Common myeloid progenitor, CD34-positive (primary cell): ENCODE results near the gene MPDZ. TPM values are rescaled to one million over a fixed set of nuclear protein-coding genes. Genes with fewer than 3 reads are reported as not detected.

ENCODE experiments used
- CTCF ChIA-PET: fragments of 350-600 bp; sonication (Branson Sonifier 250); formaldehyde crosslinking; loops from one replicate; lab custom pipeline; 2021; ENCODE audit warnings: antibody characterized with exemption; lab: Charles Lee
- POLR2A ChIA-PET: fragments of 350-600 bp; sonication (Branson Sonifier 250); formaldehyde crosslinking; loops from one replicate; lab custom pipeline; 2021; ENCODE audit warnings: antibody characterized with exemption; lab: Charles Lee
- DNase-seq, 3 donors: peaks; one replicate each; pipeline versions ENCODE4 v3.0.0 to v3.0.0-alpha.2; 2013
- H3K27ac ChIP-seq, 2 experiments: 1 replicate in 1 of 2; 2 replicates in 1 of 2; pipeline ENCODE4 v1.7.0; 2013; ENCODE audit warnings: inconsistent platforms in 2 of 2, low read length in 2 of 2, mild to moderate bottlenecking in 2 of 2, low read depth in 1 of 2, moderate library complexity in 1 of 2; ENCODE audit not compliant: severe bottlenecking in 2 of 2, insufficient read depth in 1 of 2, poor library complexity in 1 of 2
- H3K27me3 ChIP-seq, 5 experiments: replicated peaks in 2 of 5; 1 replicate in 3 of 5; 2 replicates in 2 of 5; pipeline versions ENCODE4 v1.6.1 to v1.7.0; 2013; ENCODE audit warnings: low read length in 4 of 5, mild to moderate bottlenecking in 2 of 5, moderate library complexity in 2 of 5, inconsistent platforms in 1 of 5; ENCODE audit not compliant: insufficient read depth in 5 of 5, control insufficient read depth in 4 of 5
- H3K36me3 ChIP-seq, 4 experiments: 1 replicate in 2 of 4; 2 replicates in 2 of 4; pipeline versions ENCODE4 v1.6.1 to v1.7.0; 2013; ENCODE audit warnings: low read length in 3 of 4, control low read depth in 1 of 4, mild to moderate bottlenecking in 1 of 4; ENCODE audit not compliant: control insufficient read depth in 4 of 4, insufficient read depth in 4 of 4
- H3K4me1 ChIP-seq, 4 experiments: 1 replicate in 3 of 4; 2 replicates in 1 of 4; pipeline versions ENCODE4 v1.6.1 to v1.7.1; 2013; ENCODE audit warnings: low read length in 3 of 4, mild to moderate bottlenecking in 3 of 4, control low read depth in 1 of 4, inconsistent platforms in 1 of 4, moderate library complexity in 1 of 4; ENCODE audit not compliant: control insufficient read depth in 4 of 4, insufficient read depth in 4 of 4; ENCODE audit errors: control extremely low read depth in 1 of 4
- H3K4me3 ChIP-seq, 7 experiments: 1 replicate in 4 of 7; 2 replicates in 3 of 7; pipeline versions ENCODE4 v1.5.1 to v1.7.0; 2013; ENCODE audit warnings: mild to moderate bottlenecking in 7 of 7, low read length in 6 of 7, moderate library complexity in 6 of 7, inconsistent platforms in 2 of 7, low read depth in 2 of 7, control low read depth in 1 of 7; ENCODE audit not compliant: insufficient read depth in 4 of 7, control insufficient read depth in 1 of 7; ENCODE audit errors: extremely low read depth in 1 of 7
- H3K9me3 ChIP-seq, 5 experiments: 1 replicate in 4 of 5; 2 replicates in 1 of 5; pipeline versions ENCODE4 v1.6.1 to v1.7.1; 2013; ENCODE audit warnings: low read length in 4 of 5, mild to moderate bottlenecking in 2 of 5, inconsistent platforms in 1 of 5, low read depth in 1 of 5, moderate library complexity in 1 of 5; ENCODE audit not compliant: control insufficient read depth in 4 of 5, insufficient read depth in 2 of 5; ENCODE audit errors: control extremely low read depth in 1 of 5
- WGBS: methylation state at CpG from one replicate; pipeline ENCODE4 v1.1.5; 2013; ENCODE audit not compliant: insufficient coverage; 5-methylcytosine and 5-hydroxymethylcytosine counted together
- polyA plus RNA-seq: library from polyadenylated mRNA; unstranded; fragments of 120-200 nt; gene quantifications from one replicate; pipeline ENCODE4 v1.2.1, GENCODE V29; 2013

Gene MPDZ
- polyA plus RNA-seq: 10.7 TPM

GRCh38 chr9:13279284-13280141, at the start of gene MPDZ:
Gene MPDZ (minus strand): TSS chr9:13279692. CDS start chr9:13250315, 29,377 bp downstream.
- Histone ChIP-seq H3K36me3 (no peaks in the 10 kb centered on the region), H3K27ac (peak within 1 kb of the TSS in 1 of 2 experiments; percentile 34), H3K4me3 (peak within 1 kb of the TSS; percentile 63 to 85 (median 78)), H3K4me1 (peaks cover 0 to 15% (median 10%) of the 10 kb centered on the region in 4 experiments), H3K9me3 (no peaks in the 10 kb centered on the region), H3K27me3 (peaks cover 0 to 4% (median 0%) of the 10 kb centered on the region in 5 experiments)
- DNase-seq: peak; percentile 64 to 87 (median 81)
- 7% methylated on average over 59 of the region's 82 CpGs for WGBS
- ChIA-PET POLR2A (no interaction called here), CTCF (interaction anchor here (0.7 kb wide), 1 partner anchor 1147 kb away, joined by 4 read pairs; no protein-coding TSS in a partner anchor)

DNA sequence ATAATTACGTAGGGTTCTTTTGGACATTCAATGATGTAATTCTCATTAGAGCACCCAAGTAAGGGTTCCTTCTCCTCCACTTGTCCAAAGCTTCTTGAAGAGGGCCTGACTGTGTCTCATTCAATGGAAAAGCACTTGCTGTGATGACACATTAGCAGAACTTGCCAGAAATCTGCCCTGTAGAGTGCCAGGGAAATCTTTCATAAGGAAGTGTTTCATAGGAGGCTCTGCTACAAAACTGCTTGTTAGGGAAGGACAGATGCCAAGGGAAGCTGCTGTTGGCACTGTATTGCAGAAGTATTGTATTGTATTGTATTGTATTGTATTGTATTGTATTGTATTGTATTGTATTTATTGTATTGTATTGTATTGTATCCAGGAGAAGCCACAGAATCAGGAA, 45.5 kb upstream of the MPDZ start:
- ChIA-PET POLR2A (no interaction called here), CTCF (no interaction called here)
- H3K4me1 ChIP-seq: no peaks in the 10 kb centered on the region
- H3K27me3 ChIP-seq: no peaks in the 10 kb centered on the region
- no peak for DNase-seq
- no peaks in the 10 kb centered on the region for H3K9me3 ChIP-seq
- no CpG with 5 or more reads among the region's 1 CpG for WGBS
- H3K36me3 ChIP-seq: no peaks in the 10 kb centered on the region
- H3K27ac ChIP-seq: no peak overlapping the region
- H3K4me3 ChIP-seq: no peak overlapping the region

DNA sequence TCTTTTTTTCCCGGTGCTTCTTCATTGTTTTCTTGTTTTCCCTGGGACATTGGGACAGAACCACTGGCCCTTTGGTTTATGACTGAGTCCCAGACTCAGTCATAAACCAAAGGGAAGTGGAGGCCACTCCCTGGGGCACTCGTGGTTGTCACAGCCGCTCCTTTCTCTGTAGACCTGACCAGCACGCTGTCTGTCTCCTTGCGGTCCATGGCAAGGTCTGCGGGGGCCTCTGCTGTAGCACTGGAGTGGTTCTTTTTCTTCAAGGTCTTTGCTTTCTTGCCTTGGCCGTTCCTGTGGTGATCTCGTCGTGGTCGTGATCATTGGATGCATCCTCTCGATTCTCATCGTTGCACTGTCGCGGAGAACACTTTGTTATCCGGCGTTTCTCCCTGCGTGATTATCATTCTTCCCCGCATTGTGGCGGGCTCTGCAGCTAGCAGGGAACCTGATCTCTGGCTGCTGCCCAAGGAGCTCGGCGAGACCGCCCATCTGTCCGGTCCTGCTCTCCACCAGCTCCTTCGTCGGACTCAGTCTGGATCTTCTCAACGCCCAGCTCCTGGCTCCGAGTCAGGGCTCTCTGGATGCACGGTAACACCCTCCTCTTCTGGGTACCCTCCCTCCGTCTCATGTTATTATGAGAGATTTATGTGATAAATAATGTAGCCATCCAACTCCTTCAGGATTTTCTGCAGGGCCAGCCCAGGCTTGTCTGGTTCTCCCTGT, 43.5 kb upstream of the MPDZ start:
- H3K27me3 ChIP-seq: no peaks in the 10 kb centered on the region
- H3K36me3 ChIP-seq: no peaks in the 10 kb centered on the region
- H3K4me1 ChIP-seq: no peaks in the 10 kb centered on the region
- ChIA-PET POLR2A (no interaction called here), CTCF (no interaction called here)
- no peaks in the 10 kb centered on the region for H3K9me3 ChIP-seq
- DNase-seq: no peak
- no peak overlapping the region for H3K4me3 ChIP-seq
- WGBS: 95% methylated on average over 28 of the region's 29 CpGs
- no peak overlapping the region for H3K27ac ChIP-seq

- Histone ChIP-seq H3K36me3 (no peaks in the 10 kb centered on the region), H3K27me3 (no peaks in the 10 kb centered on the region), H3K4me1 (no peaks in the 10 kb centered on the region), H3K4me3 (no peak overlapping the region), H3K27ac (no peak overlapping the region), H3K9me3 (peaks cover 0 to 5% (median 0%) of the 10 kb centered on the region in 5 experiments)
- WGBS: no CpG with 5 or more reads among the region's 4 CpGs
- ChIA-PET POLR2A (no interaction called here), CTCF (no interaction called here)
- no peak for DNase-seq
These were observed 38.5 kb upstream of the MPDZ start for GRCh38 chr9:13318027-13318426.

GRCh38 chr9:13296972-13297371, 17.5 kb upstream of the MPDZ start:
- CTCF ChIA-PET: no interaction called here
- 100% methylated on average over 1 of the region's 1 CpG for WGBS
- POLR2A ChIA-PET: no interaction called here

GRCh38 chr9:13295556-13295955, 16.1 kb upstream of the MPDZ start:
- POLR2A ChIA-PET: no interaction called here
- WGBS: 100% methylated on average over 1 of the region's 1 CpG
- H3K36me3 ChIP-seq: no peaks in the 10 kb centered on the region
- H3K27ac ChIP-seq: no peak overlapping the region
- CTCF ChIA-PET: no interaction called here
- DNase-seq: no peak
- no peaks in the 10 kb centered on the region for H3K27me3 ChIP-seq
- H3K9me3 ChIP-seq: peaks cover 0 to 2% (median 0%) of the 10 kb centered on the region in 5 experiments
- no peak overlapping the region for H3K4me3 ChIP-seq
- no peaks in the 10 kb centered on the region for H3K4me1 ChIP-seq

More at GRCh38 chr9:13296972-13297371, 17.5 kb upstream of the MPDZ start:
- no peak for DNase-seq
- no peak overlapping the region for H3K27ac ChIP-seq
- no peak overlapping the region for H3K4me3 ChIP-seq
- no peaks in the 10 kb centered on the region for H3K36me3 ChIP-seq
- no peaks in the 10 kb centered on the region for H3K4me1 ChIP-seq
- H3K9me3 ChIP-seq: peaks cover 0 to 2% (median 0%) of the 10 kb centered on the region in 5 experiments
- H3K27me3 ChIP-seq: no peaks in the 10 kb centered on the region

DNA sequence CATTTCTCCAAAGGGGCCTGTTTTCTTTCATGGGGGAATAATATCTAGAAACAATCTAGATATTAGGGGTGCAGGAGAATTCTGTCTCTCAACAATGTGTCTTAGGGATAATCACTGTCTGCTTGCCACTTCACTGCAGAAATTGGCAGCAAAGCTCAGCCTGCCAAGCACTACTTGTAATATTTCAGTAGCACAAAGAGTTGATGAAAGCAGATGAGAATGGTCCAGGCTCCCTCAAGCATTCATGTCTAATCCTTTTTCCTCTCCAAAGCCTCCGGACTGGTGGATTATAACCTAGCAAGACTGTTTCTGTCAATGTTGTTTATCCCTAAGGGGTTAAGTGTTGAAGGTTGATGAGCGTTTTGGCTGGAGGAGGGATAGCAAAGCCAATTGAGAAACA, 13.3 kb upstream of the MPDZ start:
- Histone ChIP-seq H3K4me1 (no peaks in the 10 kb centered on the region), H3K27me3 (no peaks in the 10 kb centered on the region), H3K36me3 (no peaks in the 10 kb centered on the region), H3K4me3 (no peak overlapping the region), H3K27ac (no peak overlapping the region), H3K9me3 (peaks cover 0 to 2% (median 0%) of the 10 kb centered on the region in 5 experiments)
- ChIA-PET POLR2A (no interaction called here), CTCF (no interaction called here)
- WGBS: no CpG with 5 or more reads among the region's 2 CpGs
- no peak for DNase-seq
